ENCODE measurements around the gene CFAP58. TPM values are rescaled to one million over a fixed set of nuclear protein-coding genes. Genes with fewer than 3 reads are reported as not detected.

Gene CFAP58
- total and polyA plus RNA-seq, 2 of the 13 experiments (the other 11 are each of a cell fraction or from before 2014, with no cell fraction given) = 0.03 TPM; not detected in 1

DNA sequence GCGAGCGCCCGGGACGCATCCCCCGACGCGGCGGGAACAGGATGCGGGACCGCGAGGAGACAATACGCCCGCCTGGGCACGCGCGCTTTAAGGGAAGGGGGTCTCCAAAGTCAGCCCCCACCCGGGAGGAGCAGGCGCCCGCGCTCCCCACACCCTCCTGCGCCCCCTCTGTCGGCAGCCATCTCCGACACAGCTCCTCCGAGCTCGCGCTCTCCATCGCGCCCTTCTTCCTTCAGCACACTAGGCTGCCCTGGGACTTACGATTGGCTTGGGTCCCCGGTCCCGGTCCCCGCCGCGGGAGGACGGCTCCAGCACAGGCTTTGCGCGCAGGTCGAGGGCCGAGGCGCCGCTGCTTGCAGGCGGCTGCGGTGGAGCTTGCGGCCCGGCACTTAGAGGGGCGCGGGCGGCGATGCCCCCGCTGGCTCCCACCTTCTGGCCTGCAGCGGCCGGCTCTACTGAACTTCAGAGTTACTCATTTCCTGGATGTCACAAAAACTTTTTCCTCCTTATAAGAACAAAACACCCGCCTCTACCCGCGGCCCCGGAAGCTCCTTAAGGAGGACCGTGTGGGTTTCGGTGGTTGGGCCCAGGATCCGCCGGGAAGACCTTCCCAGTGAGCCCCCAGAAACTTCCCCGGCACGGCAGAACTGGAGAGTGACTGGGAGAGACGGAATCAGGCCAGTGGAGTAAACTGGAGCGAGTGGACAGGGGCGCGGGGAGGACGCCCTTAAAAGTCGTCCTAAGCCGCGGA, 15.5 kb upstream of the CFAP58 start, which contains the start of gene ITPRIP (continued):
- TF ChIP-seq ZC3H13 (CRISPR knock-in tag; IDR thresholded peaks at IDR 0.05) (0 out of 2 replicates have a peak, but pooled peaks have one; percentile 56), ZNF564 (CRISPR knock-in tag; IDR thresholded peaks at IDR 0.05) (0 out of 2 replicates have a peak, but pooled peaks have one; percentile 37), ZNF781 (CRISPR knock-in tag; IDR thresholded peaks at IDR 0.05; ENCODE audit: borderline replicate concordance, not compliant biosample characterization) (no peak), TBP (CRISPR knock-in tag; IDR thresholded peaks at IDR 0.05) (no peak), ZNF780A (CRISPR knock-in tag; IDR thresholded peaks at IDR 0.05) (no peak), KDM2A (CRISPR knock-in tag; IDR thresholded peaks at IDR 0.05; ENCODE audit: borderline replicate concordance, low read depth) (peak; percentile 20; the same call in 1 of the 2 replicates), KLF6 (CRISPR knock-in tag; IDR thresholded peaks at IDR 0.05) (peak; percentile 67; the same call in 1 of the 2 replicates), ZNF850 (CRISPR knock-in tag; conservative IDR thresholded peaks at IDR 0.05) (no peak), SP5 (CRISPR knock-in tag; IDR thresholded peaks at IDR 0.05; ENCODE audit: borderline replicate concordance, low read depth) (no peak), ZNF543 (CRISPR knock-in tag; IDR thresholded peaks at IDR 0.05) (no peak), NFIB (CRISPR knock-in tag; IDR thresholded peaks at IDR 0.05; ENCODE audit: borderline replicate concordance) (no peak), ZNF446 (CRISPR knock-in tag; IDR thresholded peaks at IDR 0.05) (no peak; the same call in 1 of the 2 replicates), NBN (conservative IDR thresholded peaks at IDR 0.05) (no peak)
- TF ChIP-seq, protein P1, sequence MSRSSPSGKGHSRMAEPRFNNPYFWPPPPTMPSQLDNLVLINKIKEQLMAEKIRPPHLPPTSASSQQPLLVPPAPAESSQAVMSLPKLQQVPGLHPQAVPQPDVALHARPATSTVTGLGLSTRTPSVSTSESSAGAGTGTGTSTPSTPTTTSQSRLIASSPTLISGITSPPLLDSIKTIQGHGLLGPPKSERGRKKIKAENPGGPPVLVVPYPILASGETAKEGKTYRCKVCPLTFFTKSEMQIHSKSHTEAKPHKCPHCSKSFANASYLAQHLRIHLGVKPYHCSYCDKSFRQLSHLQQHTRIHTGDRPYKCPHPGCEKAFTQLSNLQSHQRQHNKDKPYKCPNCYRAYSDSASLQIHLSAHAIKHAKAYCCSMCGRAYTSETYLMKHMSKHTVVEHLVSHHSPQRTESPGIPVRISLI (CRISPR knock-in tag; IDR thresholded peaks at IDR 0.05; ENCODE audit: borderline replicate concordance) = no peak
- TF ChIP-seq, protein P2, sequence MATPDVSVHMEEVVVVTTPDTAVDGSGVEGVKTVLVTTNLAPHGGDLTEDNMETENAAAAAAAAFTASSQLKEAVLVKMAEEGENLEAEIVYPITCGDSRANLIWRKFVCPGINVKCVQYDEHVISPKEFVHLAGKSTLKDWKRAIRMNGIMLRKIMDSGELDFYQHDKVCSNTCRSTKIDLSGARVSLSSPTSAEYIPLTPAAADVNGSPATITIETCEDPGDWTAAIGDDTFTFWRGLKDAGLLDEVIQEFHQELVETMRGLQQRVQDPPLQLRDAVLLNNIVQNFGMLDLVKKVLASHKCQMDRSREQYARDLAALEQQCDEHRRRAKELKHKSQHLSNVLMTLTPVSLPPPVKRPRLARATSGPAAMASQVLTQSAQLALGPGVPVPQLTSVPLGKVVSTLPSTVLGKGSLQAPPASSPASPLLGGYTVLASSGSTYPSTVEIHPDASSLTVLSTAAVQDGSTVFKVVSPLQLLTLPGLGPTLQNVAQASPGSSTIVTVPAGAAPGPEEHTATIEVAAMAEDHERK (CRISPR knock-in tag; IDR thresholded peaks at IDR 0.05; ENCODE audit: low read depth) = no peak
- TF ChIP-seq, protein P3, sequence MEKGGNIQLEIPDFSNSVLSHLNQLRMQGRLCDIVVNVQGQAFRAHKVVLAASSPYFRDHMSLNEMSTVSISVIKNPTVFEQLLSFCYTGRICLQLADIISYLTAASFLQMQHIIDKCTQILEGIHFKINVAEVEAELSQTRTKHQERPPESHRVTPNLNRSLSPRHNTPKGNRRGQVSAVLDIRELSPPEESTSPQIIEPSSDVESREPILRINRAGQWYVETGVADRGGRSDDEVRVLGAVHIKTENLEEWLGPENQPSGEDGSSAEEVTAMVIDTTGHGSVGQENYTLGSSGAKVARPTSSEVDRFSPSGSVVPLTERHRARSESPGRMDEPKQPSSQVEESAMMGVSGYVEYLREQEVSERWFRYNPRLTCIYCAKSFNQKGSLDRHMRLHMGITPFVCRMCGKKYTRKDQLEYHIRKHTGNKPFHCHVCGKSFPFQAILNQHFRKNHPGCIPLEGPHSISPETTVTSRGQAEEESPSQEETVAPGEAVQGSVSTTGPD (CRISPR knock-in tag; IDR thresholded peaks at IDR 0.05) = no peak
- TF ChIP-seq, protein P4, sequence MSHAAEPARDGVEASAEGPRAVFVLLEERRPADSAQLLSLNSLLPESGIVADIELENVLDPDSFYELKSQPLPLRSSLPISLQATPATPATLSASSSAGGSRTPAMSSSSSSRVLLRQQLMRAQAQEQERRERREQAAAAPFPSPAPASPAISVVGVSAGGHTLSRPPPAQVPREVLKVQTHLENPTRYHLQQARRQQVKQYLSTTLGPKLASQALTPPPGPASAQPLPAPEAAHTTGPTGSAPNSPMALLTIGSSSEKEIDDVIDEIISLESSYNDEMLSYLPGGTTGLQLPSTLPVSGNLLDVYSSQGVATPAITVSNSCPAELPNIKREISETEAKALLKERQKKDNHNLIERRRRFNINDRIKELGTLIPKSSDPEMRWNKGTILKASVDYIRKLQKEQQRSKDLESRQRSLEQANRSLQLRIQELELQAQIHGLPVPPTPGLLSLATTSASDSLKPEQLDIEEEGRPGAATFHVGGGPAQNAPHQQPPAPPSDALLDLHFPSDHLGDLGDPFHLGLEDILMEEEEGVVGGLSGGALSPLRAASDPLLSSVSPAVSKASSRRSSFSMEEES (CRISPR knock-in tag; IDR thresholded peaks at IDR 0.05) = no peak
- TF ChIP-seq, protein P5, sequence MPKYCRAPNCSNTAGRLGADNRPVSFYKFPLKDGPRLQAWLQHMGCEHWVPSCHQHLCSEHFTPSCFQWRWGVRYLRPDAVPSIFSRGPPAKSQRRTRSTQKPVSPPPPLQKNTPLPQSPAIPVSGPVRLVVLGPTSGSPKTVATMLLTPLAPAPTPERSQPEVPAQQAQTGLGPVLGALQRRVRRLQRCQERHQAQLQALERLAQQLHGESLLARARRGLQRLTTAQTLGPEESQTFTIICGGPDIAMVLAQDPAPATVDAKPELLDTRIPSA (CRISPR knock-in tag; IDR thresholded peaks at IDR 0.05; ENCODE audit: borderline replicate concordance) = no peak
- TF ChIP-seq, protein P6, sequence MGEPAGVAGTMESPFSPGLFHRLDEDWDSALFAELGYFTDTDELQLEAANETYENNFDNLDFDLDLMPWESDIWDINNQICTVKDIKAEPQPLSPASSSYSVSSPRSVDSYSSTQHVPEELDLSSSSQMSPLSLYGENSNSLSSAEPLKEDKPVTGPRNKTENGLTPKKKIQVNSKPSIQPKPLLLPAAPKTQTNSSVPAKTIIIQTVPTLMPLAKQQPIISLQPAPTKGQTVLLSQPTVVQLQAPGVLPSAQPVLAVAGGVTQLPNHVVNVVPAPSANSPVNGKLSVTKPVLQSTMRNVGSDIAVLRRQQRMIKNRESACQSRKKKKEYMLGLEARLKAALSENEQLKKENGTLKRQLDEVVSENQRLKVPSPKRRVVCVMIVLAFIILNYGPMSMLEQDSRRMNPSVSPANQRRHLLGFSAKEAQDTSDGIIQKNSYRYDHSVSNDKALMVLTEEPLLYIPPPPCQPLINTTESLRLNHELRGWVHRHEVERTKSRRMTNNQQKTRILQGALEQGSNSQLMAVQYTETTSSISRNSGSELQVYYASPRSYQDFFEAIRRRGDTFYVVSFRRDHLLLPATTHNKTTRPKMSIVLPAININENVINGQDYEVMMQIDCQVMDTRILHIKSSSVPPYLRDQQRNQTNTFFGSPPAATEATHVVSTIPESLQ (CRISPR knock-in tag; conservative IDR thresholded peaks at IDR 0.05) = no peak
- TF ChIP-seq, protein P7, sequence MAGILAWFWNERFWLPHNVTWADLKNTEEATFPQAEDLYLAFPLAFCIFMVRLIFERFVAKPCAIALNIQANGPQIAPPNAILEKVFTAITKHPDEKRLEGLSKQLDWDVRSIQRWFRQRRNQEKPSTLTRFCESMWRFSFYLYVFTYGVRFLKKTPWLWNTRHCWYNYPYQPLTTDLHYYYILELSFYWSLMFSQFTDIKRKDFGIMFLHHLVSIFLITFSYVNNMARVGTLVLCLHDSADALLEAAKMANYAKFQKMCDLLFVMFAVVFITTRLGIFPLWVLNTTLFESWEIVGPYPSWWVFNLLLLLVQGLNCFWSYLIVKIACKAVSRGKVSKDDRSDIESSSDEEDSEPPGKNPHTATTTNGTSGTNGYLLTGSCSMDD (CRISPR knock-in tag; IDR thresholded peaks at IDR 0.05) = no peak
